Psoas muscle (tissue), 8 donors: ENCODE data around the gene MRPS22. TPM values are rescaled to one million over a fixed set of nuclear protein-coding genes. Genes with fewer than 3 reads are reported as not detected.

Source experiments
- ATAC-seq, 4 donors: fragments of 200-7000 bp; cut with Tn5 transposase; one replicate each; pipeline ENCODE4 v1.9.1; 2020; ENCODE audit warnings: moderate library complexity in 3 of 4, mild to moderate bottlenecking in 2 of 4
- DNase-seq, 2 donors: peaks; one replicate each; pipeline ENCODE4 v3.0.0-alpha.2; 2020
- H3K27ac ChIP-seq: fragments of 200-600 bp; one replicate; pipeline ENCODE4 v1.8.0; 2022
- H3K27me3 ChIP-seq, 3 donors: fragments of 200-600 bp in 1 of 3; one replicate each; pipeline versions ENCODE4 v1.6.1 to v1.8.0; 2013 to 2022; ENCODE audit warnings: low read length in 2 of 3, mild to moderate bottlenecking in 2 of 3, moderate library complexity in 1 of 3; ENCODE audit not compliant: insufficient read depth in 3 of 3
- H3K36me3 ChIP-seq, 2 donors: fragments of 200-600 bp in 1 of 2; one replicate each; pipeline versions ENCODE4 v1.6.1 to v1.8.0; 2013 to 2022; ENCODE audit warnings: low read depth in 1 of 2, mild to moderate bottlenecking in 1 of 2, moderate library complexity in 1 of 2; ENCODE audit not compliant: insufficient read depth in 1 of 2
- H3K4me1 ChIP-seq: fragments of 200-600 bp; one replicate; pipeline ENCODE4 v1.8.0; 2022
- H3K4me3 ChIP-seq: fragments of 200-600 bp; one replicate; pipeline ENCODE4 v1.8.0; 2022; ENCODE audit warnings: mild to moderate bottlenecking
- H3K9me3 ChIP-seq: fragments of 200-600 bp; one replicate; pipeline ENCODE4 v1.8.0; 2022
- WGBS, 3 donors: extraction: QIAGEN DNeasy Blood & Tissue Kit; methylation state at CpG; one replicate each; pipeline versions ENCODE4 v1.1.6 to v1.1.7; 2013; 5-methylcytosine and 5-hydroxymethylcytosine counted together
- intact Hi-C, 2 donors: fragments of 100-400 bp; cut with DNase I; formaldehyde crosslinking; loops; one replicate each; pipeline versions ENCODE4 v1.11.0 to v1.14.2; 2022
- polyA plus RNA-seq, 3 donors: library from polyadenylated mRNA; stranded (reverse); fragments of 200-250 nt; gene quantifications; one replicate each; pipeline ENCODE4 v1.2.3, GENCODE V29; 2013
- total RNA-seq, 4 donors: library from RNA; stranded (reverse); fragmentation: NEBNext Ultra II Directional in 2 of 4; extraction: Animal tissue kit (Norgen Biotek cat#: 25700) in 2 of 4; gene quantifications; one replicate each; pipeline versions ENCODE4 v1.2.1 to v1.2.4, GENCODE V29; 2021 to 2023
- TF ChIP-seq, protein P1 (sequence below): fragments of 200-600 bp; IDR thresholded peaks from one replicate; pipeline ENCODE4 v1.8.0; 2022; ENCODE audit warnings: antibody characterized with exemption
- donor health status: healthy with polysubstance abuse.
- donor health status: DM: no; HTN: no; CAD: no; lungs with moderate emphysema.
- donor health status: Bipolar disorder and iron deficiency.
- donor health status: healthy.
- donor health status: DM: yes; HTN: yes; CAD: no.
- donor health status: DM: no; HTN: no; CAD: no.
- donor health status: DM: no; HTN: no; CAD: no.
- donor health status: DM: yes; HTN: yes; CAD: no.

Gene MRPS22
- total and polyA plus RNA-seq, 7 donors: 67.4 to 143 (median 97.9) TPM

DNA sequence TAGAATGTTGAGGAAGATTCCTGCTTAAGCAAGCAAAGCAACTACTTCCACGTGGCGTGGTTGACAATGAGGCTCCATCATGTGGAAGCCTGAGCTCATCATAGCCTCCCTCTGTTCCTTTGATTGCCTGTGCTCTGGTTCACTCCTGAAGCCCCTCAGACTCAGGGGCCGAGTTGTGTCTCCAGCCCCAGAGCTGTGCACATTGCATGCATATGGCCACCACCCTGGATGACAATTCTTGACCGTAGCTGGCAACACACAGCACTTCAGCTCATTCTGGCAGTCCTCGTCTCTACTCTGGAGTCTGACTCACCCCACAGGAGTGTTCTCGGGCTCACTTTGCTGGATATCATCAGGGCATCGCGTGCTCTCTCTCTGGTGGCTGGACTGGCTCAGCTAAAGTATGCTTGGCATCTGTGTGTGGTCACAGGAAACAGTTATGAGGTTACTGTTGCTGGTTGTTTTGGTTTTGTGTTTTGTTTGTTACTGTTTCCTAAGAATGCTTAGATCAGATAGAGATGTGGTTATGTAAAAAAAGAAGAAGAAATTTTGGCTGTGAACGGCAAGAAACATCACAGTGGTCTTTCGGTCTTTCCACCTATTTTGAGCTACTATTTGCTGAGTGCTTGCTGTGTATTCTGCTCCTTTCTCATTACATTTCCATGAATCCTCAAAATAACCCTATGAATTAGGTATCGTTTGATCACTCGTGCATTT is 41.6 kb upstream of the MRPS22 start:
- intact Hi-C loops: no loop called here
- Histone ChIP-seq H3K36me3 (no peaks in the 10 kb centered on the region), H3K4me1 (no peaks in the 10 kb centered on the region), H3K4me3 (no peak overlapping the region), H3K27ac (no peak overlapping the region), H3K9me3 (no peaks in the 10 kb centered on the region), H3K27me3 (no peaks in the 10 kb centered on the region)
- DNase-seq: peak; percentile 37 to 39
- 56 to 63% (median 59%) methylated on average over 12 of the region's 12 CpGs for WGBS, 3 donors
- TF ChIP-seq, protein P1, sequence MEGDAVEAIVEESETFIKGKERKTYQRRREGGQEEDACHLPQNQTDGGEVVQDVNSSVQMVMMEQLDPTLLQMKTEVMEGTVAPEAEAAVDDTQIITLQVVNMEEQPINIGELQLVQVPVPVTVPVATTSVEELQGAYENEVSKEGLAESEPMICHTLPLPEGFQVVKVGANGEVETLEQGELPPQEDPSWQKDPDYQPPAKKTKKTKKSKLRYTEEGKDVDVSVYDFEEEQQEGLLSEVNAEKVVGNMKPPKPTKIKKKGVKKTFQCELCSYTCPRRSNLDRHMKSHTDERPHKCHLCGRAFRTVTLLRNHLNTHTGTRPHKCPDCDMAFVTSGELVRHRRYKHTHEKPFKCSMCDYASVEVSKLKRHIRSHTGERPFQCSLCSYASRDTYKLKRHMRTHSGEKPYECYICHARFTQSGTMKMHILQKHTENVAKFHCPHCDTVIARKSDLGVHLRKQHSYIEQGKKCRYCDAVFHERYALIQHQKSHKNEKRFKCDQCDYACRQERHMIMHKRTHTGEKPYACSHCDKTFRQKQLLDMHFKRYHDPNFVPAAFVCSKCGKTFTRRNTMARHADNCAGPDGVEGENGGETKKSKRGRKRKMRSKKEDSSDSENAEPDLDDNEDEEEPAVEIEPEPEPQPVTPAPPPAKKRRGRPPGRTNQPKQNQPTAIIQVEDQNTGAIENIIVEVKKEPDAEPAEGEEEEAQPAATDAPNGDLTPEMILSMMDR: no peak
- peak; percentile 85 to 98 (median 94) for ATAC-seq

GRCh38 chr3:139302801-139303113 is 41.1 kb upstream of the MRPS22 start:
- 81 to 93% (median 88%) methylated on average over 4 of the region's 4 CpGs for WGBS, 3 donors
- Histone ChIP-seq H3K4me1 (no peaks in the 10 kb centered on the region), H3K9me3 (no peaks in the 10 kb centered on the region), H3K27me3 (no peaks in the 10 kb centered on the region), H3K27ac (no peak overlapping the region), H3K4me3 (no peak overlapping the region), H3K36me3 (no peaks in the 10 kb centered on the region)
- intact Hi-C loops: no loop called here
- peak in 1 of 2 donors; percentile 4 for DNase-seq
- TF ChIP-seq, protein P1: no peak
- ATAC-seq: no peak

DNA sequence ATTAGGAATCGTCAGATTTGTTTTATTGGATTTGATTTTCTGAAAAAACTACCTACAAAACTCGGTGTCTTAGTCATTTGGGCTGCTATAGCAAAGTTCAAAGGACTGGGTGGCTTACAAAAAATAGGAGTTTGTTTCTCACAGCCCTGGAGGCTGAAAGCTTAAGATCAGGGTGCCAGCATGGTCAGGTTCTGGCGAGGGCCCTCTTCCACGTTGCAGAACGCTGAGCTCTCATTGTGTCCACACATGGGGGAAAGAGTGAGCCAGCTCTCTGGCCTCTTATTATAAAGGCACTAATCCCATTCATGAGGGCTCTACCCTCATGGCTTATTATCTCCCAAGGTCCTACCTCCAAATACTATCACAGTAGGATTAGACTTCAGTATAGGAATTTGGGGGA is 40.6 kb upstream of the MRPS22 start:
- no peak for ATAC-seq
- Histone ChIP-seq H3K4me3 (no peak overlapping the region), H3K27ac (no peak overlapping the region), H3K27me3 (no peaks in the 10 kb centered on the region), H3K36me3 (no peaks in the 10 kb centered on the region), H3K9me3 (no peaks in the 10 kb centered on the region), H3K4me1 (no peaks in the 10 kb centered on the region)
- TF ChIP-seq, protein P1: no peak
- DNase-seq: peak in 1 of 2 donors; percentile 15
- WGBS, 3 donors: 83 to 88% (median 86%) methylated on average over 5 of the region's 5 CpGs
- intact Hi-C loops: no loop called here

- Histone ChIP-seq H3K27ac (no peak overlapping the region), H3K9me3 (no peaks in the 10 kb centered on the region), H3K4me3 (no peak overlapping the region), H3K36me3 (no peaks in the 10 kb centered on the region), H3K4me1 (no peaks in the 10 kb centered on the region), H3K27me3 (no peaks in the 10 kb centered on the region)
- 84 to 91% (median 84%) methylated on average over 3 of the region's 3 CpGs for WGBS, 3 donors
- intact Hi-C loops: no loop called here
- no peak for ATAC-seq
- TF ChIP-seq, protein P1: no peak
- DNase-seq: no peak
Measured at GRCh38 chr3:139304383-139304782, 39.4 kb upstream of the MRPS22 start.

- H3K9me3 ChIP-seq: no peaks in the 10 kb centered on the region
- H3K36me3 ChIP-seq: no peaks in the 10 kb centered on the region
- intact Hi-C loops: no loop called here
- H3K4me3 ChIP-seq: no peak overlapping the region
- H3K27ac ChIP-seq: no peak overlapping the region
- TF ChIP-seq, protein P1: no peak
- ATAC-seq (no peak), DNase-seq (peak in 1 of 2 donors; percentile 0)
- H3K4me1 ChIP-seq: no peaks in the 10 kb centered on the region
- 78 to 92% (median 86%) methylated on average over 2 of the region's 2 CpGs for WGBS, 3 donors
- no peaks in the 10 kb centered on the region for H3K27me3 ChIP-seq
Measured at GRCh38 chr3:139306078-139306477, 37.7 kb upstream of the MRPS22 start.
